CD14-positive monocyte (primary cell): ENCODE data around the gene TEX30. TPM values are rescaled to one million over a fixed set of nuclear protein-coding genes. Genes with fewer than 3 reads are reported as not detected.

Source experiments
- DNase-seq, 3 donors: peaks; one replicate each; pipeline ENCODE4 v3.0.0-alpha.2; 2011 to 2022
- H2AFZ ChIP-seq: 2 replicates; pipeline ENCODE4 v1.6.0; 2012; ENCODE audit warnings: mild to moderate bottlenecking, low read depth, low read length, inconsistent platforms; ENCODE audit not compliant: insufficient read depth, poor library complexity, severe bottlenecking
- H3K27ac ChIP-seq, 2 donors: 1 replicate in 1 of 2; 2 replicates in 1 of 2; pipeline ENCODE4 v1.5.1; 2012 to 2013; ENCODE audit warnings: low read length in 2 of 2, control low read depth in 1 of 2, inconsistent platforms in 1 of 2, low read depth in 1 of 2, mild to moderate bottlenecking in 1 of 2
- H3K27me3 ChIP-seq, 2 donors: one replicate each; pipeline versions ENCODE4 v1.6.0 to v1.6.1; 2011 to 2013; ENCODE audit warnings: low read length in 2 of 2; ENCODE audit not compliant: control insufficient read depth in 2 of 2, insufficient read depth in 2 of 2
- H3K36me3 ChIP-seq, 2 donors: replicated peaks in 1 of 2; 1 replicate in 1 of 2; 2 replicates in 1 of 2; pipeline versions ENCODE4 v1.5.1 to v1.6.1; 2012 to 2013; ENCODE audit warnings: low read length in 2 of 2, control low read depth in 1 of 2, inconsistent platforms in 1 of 2, mild to moderate bottlenecking in 1 of 2; ENCODE audit not compliant: insufficient read depth in 2 of 2, control insufficient read depth in 1 of 2
- H3K4me1 ChIP-seq, 2 donors: 1 replicate in 1 of 2; 2 replicates in 1 of 2; pipeline versions ENCODE4 v1.5.1 to v1.6.1; 2012 to 2013; ENCODE audit warnings: low read length in 2 of 2, control low read depth in 1 of 2, inconsistent platforms in 1 of 2, mild to moderate bottlenecking in 1 of 2, moderate library complexity in 1 of 2; ENCODE audit not compliant: insufficient read depth in 2 of 2, control insufficient read depth in 1 of 2
- H3K4me2 ChIP-seq: replicated peaks from 2 replicates; pipeline ENCODE3; 2012; ENCODE audit warnings: low read length, moderate library complexity, mild to moderate bottlenecking; ENCODE audit not compliant: poor library complexity, severe bottlenecking; ENCODE audit errors: extremely low read depth
- H3K4me3 ChIP-seq, 3 experiments: fragments of 200-600 bp in 1 of 3; sonication (generic) in 1 of 3; replicated peaks in 1 of 3; 1 replicate in 2 of 3; 2 replicates in 1 of 3; pipeline ENCODE4 v1.5.1; 2011 to 2013; ENCODE audit warnings: low read length in 3 of 3, mild to moderate bottlenecking in 3 of 3, control low read depth in 2 of 3, low read depth in 2 of 3, inconsistent platforms in 1 of 3, moderate library complexity in 1 of 3
- H3K79me2 ChIP-seq: 2 replicates; pipeline ENCODE4 v1.6.0; 2012; ENCODE audit warnings: mild to moderate bottlenecking, control low read depth, inconsistent platforms, low read length, moderate library complexity; ENCODE audit not compliant: insufficient read depth
- H3K9ac ChIP-seq: 2 replicates; pipeline ENCODE4 v1.6.0; 2017; ENCODE audit warnings: low read length, mild to moderate bottlenecking; ENCODE audit not compliant: insufficient read depth, poor library complexity, severe bottlenecking
- H3K9me3 ChIP-seq, 2 donors: replicated peaks in 1 of 2; 1 replicate in 1 of 2; 2 replicates in 1 of 2; pipeline versions ENCODE4 v1.5.1 to v1.6.1; 2012 to 2013; ENCODE audit warnings: low read length in 2 of 2, control low read depth in 1 of 2; ENCODE audit not compliant: control insufficient read depth in 1 of 2, insufficient read depth in 1 of 2
- H4K20me1 ChIP-seq: 2 replicates; pipeline ENCODE4 v1.6.0; 2012; ENCODE audit warnings: mild to moderate bottlenecking, low read length, control low read depth, moderate library complexity; ENCODE audit not compliant: insufficient read depth
- H3K27ac Mint-ChIP-seq, 7 donors: one replicate each; pipeline ENCODE4 v1.8.0; 2020; ENCODE audit warnings: mild to moderate bottlenecking in 7 of 7, mixed read lengths in 7 of 7, moderate library complexity in 6 of 7, inconsistent platforms in 2 of 7
- H3K27me3 Mint-ChIP-seq, 3 donors: one replicate each; pipeline ENCODE4 v1.8.0; 2021 to 2022; ENCODE audit warnings: low read depth in 3 of 3, mild to moderate bottlenecking in 3 of 3, mixed read lengths in 3 of 3, moderate library complexity in 3 of 3, inconsistent platforms in 1 of 3
- H3K36me3 Mint-ChIP-seq, 2 donors: one replicate each; pipeline ENCODE4 v1.8.0; 2020; ENCODE audit warnings: mixed read lengths in 2 of 2, inconsistent platforms in 1 of 2, mild to moderate bottlenecking in 1 of 2
- H3K4me1 Mint-ChIP-seq: one replicate; pipeline ENCODE4 v1.8.0; 2020; ENCODE audit warnings: mild to moderate bottlenecking, mixed read lengths
- H3K4me3 Mint-ChIP-seq, 2 donors: one replicate each; pipeline ENCODE4 v1.8.0; 2020; ENCODE audit warnings: mild to moderate bottlenecking in 2 of 2, mixed read lengths in 2 of 2, moderate library complexity in 1 of 2
- H3K9me3 Mint-ChIP-seq, 7 donors: one replicate each; pipeline ENCODE4 v1.8.0; 2020 to 2022; ENCODE audit warnings: mixed read lengths in 7 of 7, mild to moderate bottlenecking in 6 of 7, moderate library complexity in 6 of 7, inconsistent platforms in 2 of 7
- CTCF ChIP-seq: fragments of 200-600 bp; IDR thresholded peaks from one replicate; pipeline ENCODE4 v1.8.0; 2022; ENCODE audit warnings: antibody characterized with exemption, mild to moderate bottlenecking
- WGBS: methylation state at CpG from one replicate; pipeline ENCODE4 v1.1.5; 2013; ENCODE audit warnings: missing lambda C conversion rate; ENCODE audit not compliant: insufficient coverage; 5-methylcytosine and 5-hydroxymethylcytosine counted together
- intact Hi-C, 2 donors: fragments of 100-400 bp; cut with micrococcal nuclease; formaldehyde crosslinking; loops; one replicate each; pipeline versions ENCODE4 v1.15.0 to v1.15.1; 2023
- polyA plus RNA-seq, 3 donors: library from polyadenylated mRNA; depleted of rRNA in 1 of 3; unstranded in 2 of 3; stranded (reverse) in 1 of 3; fragments of 300-500 nt in 2 of 3; fragments of >200 nt in 1 of 3; fragmentation: Illumina TruSeq in 2 of 3; gene quantifications; 1 replicate in 2 of 3; 2 replicates in 1 of 3; pipeline ENCODE4 v1.2.3, GENCODE V29; 2012 to 2021

TEX30 gene
- polyA plus RNA-seq, 3 donors: 2.7 to 11.3 (median 10.9) TPM

- no peaks in the 10 kb centered on the region for H4K20me1 ChIP-seq
- no peaks in the 10 kb centered on the region for H3K9me3 ChIP-seq
- no peaks in the 10 kb centered on the region for H3K79me2 ChIP-seq
- peak overlapping the region; percentile 89 for H2AFZ ChIP-seq
- peaks cover 20 to 29% of the 10 kb centered on the region in 2 donors for H3K4me1 ChIP-seq
- peak overlapping the region; percentile 42 to 81 (median 54) for H3K4me3 ChIP-seq
- Mint-ChIP-seq H3K9me3 (peaks cover 0 to 4% (median 0%) of the 10 kb centered on the region in 7 donors), H3K27me3 (peaks cover 25 to 34% (median 29%) of the 10 kb centered on the region in 3 donors), H3K4me1 (peaks cover 25% of the 10 kb centered on the region), H3K36me3 (peaks cover 0 to 4% of the 10 kb centered on the region in 2 donors), H3K4me3 (peak overlapping the region; percentile 83 to 93), H3K27ac (no peak overlapping the region)
- peaks cover 16 to 31% of the 10 kb centered on the region in 2 donors for H3K27me3 ChIP-seq
- DNase-seq: peak; percentile 53 to 64 (median 54)
- intact Hi-C loops: no loop called here
- no peaks in the 10 kb centered on the region for H3K36me3 ChIP-seq
- peak overlapping the region; percentile 65 for H3K9ac ChIP-seq
- no peak overlapping the region for H3K27ac ChIP-seq
- 1% methylated on average over 65 of the region's 81 CpGs for WGBS
- peak overlapping the region; percentile 100 for H3K4me2 ChIP-seq
- peak; percentile 70 for TF ChIP-seq CTCF
Observed at GRCh38 chr13:102800145-102801041, 26.8 kb upstream of the TEX30 start.

GRCh38 chr13:102799426-102800144, 26.0 kb upstream of the TEX30 start:
- Histone ChIP-seq H3K36me3 (no peaks in the 10 kb centered on the region), H3K4me3 (peak overlapping the region; percentile 40 to 81 (median 54)), H3K9ac (peak overlapping the region; percentile 65), H3K27ac (no peak overlapping the region), H2AFZ (peak overlapping the region; percentile 89), H3K4me1 (peaks cover 20 to 29% of the 10 kb centered on the region in 2 donors), H4K20me1 (no peaks in the 10 kb centered on the region), H3K79me2 (no peaks in the 10 kb centered on the region), H3K4me2 (peak overlapping the region; percentile 100), H3K9me3 (no peaks in the 10 kb centered on the region), H3K27me3 (peaks cover 16 to 31% of the 10 kb centered on the region in 2 donors)
- under 1% methylated on average over 66 of the region's 69 CpGs for WGBS
- TF ChIP-seq CTCF: no peak
- Mint-ChIP-seq H3K9me3 (peaks cover 0 to 4% (median 0%) of the 10 kb centered on the region in 7 donors), H3K27ac (no peak overlapping the region), H3K4me1 (peaks cover 25% of the 10 kb centered on the region), H3K4me3 (peak overlapping the region; percentile 83 to 93), H3K36me3 (peaks cover 0 to 4% of the 10 kb centered on the region in 2 donors), H3K27me3 (peaks cover 25 to 34% (median 34%) of the 10 kb centered on the region in 3 donors)
- intact Hi-C loops: loop anchor here in 1 of 2 donors (10.0 kb wide), 1 partner anchor 115 kb away; no protein-coding TSS in a partner anchor
- peak in 1 of 3 donors; percentile 3 for DNase-seq
